ENCODE measurements around the gene UNC13D.

The UNC13D gene

GRCh38 chr17:75777296-75777922 lies 66.8 kb downstream of the UNC13D start:
- Mint-ChIP-seq H3K4me3 (peak overlapping the region; percentile 94), H3K4me1 (peaks cover 56% of the 10 kb centered on the region), H3K27me3 (ENCODE audit: low read depth, poor library complexity) (peaks cover 5% of the 10 kb centered on the region), H3K27ac (no peak overlapping the region), H3K36me3 (ENCODE audit: low read depth) (peaks cover 36% of the 10 kb centered on the region), H3K9me3 (peaks cover 6% of the 10 kb centered on the region)
- no peak for DNase-seq
- TF ChIP-seq CTCF (IDR thresholded peaks at IDR 0.05) = no peak

All from nephron progenitor cell (in vitro differentiated cells).